H1 (cell line): ENCODE measurements around the gene SOCS7. TPM values are rescaled to one million over a fixed set of nuclear protein-coding genes. Genes with fewer than 3 reads are reported as not detected.

ENCODE experiments used
- ATF2 ChIP-seq: IDR thresholded peaks from 2 replicates; pipeline ENCODE4 v1.6.1; 2012; ENCODE audit warnings: low read length, inconsistent platforms
- ATF3 ChIP-seq: IDR thresholded peaks from 2 replicates; pipeline ENCODE4 v1.6.1; 2011; ENCODE audit warnings: low read depth, mild to moderate bottlenecking, low read length; ENCODE audit not compliant: insufficient read depth
- BACH1 ChIP-seq: IDR thresholded peaks from 2 replicates; pipeline ENCODE4 v1.6.1; 2012; ENCODE audit warnings: low read length, improper control_type of control experiment
- BCL11A ChIP-seq, 2 experiments: IDR thresholded peaks; one replicate each; pipeline ENCODE4 v1.6.1; 2011; ENCODE audit warnings: low read depth in 2 of 2, low read length in 2 of 2, mild to moderate bottlenecking in 2 of 2
- BRCA1 ChIP-seq: IDR thresholded peaks from 2 replicates; pipeline ENCODE4 v1.6.1; 2012; ENCODE audit warnings: low read depth, low read length, improper control_type of control experiment
- CBX5 ChIP-seq: fragments of 300-800, 300-1000 bp; sonication (generic); IDR thresholded peaks from 2 replicates; pipeline ENCODE4 v1.7.1; 2016; ENCODE audit warnings: antibody characterized with exemption, low read length, low read depth
- CREB1 ChIP-seq: IDR thresholded peaks from 2 replicates; pipeline ENCODE4 v1.6.1; 2012; ENCODE audit warnings: inconsistent platforms
- CTBP2 ChIP-seq: IDR thresholded peaks from 2 replicates; pipeline ENCODE4 v1.7.0; 2011; ENCODE audit warnings: borderline replicate concordance, mild to moderate bottlenecking, moderate library complexity, mixed read lengths, low read length; ENCODE audit not compliant: insufficient read depth, insufficient read length
- EGR1 ChIP-seq: IDR thresholded peaks from 2 replicates; pipeline ENCODE4 v1.6.1; 2011; ENCODE audit warnings: low read depth, low read length, borderline replicate concordance
- GTF2F1 ChIP-seq: IDR thresholded peaks from 2 replicates; pipeline ENCODE4 v1.6.1; 2012; ENCODE audit warnings: low read depth, low read length, improper control_type of control experiment, borderline replicate concordance
- JUND ChIP-seq: IDR thresholded peaks from 2 replicates; pipeline ENCODE4 v1.6.1; 2011; ENCODE audit warnings: mild to moderate bottlenecking, improper control_type of control experiment, low read length
- KDM1A ChIP-seq: fragments of 200-600, 300-600 bp; sonication (generic); IDR thresholded peaks from 2 replicates; pipeline ENCODE4 v1.7.1; 2016; ENCODE audit warnings: mild to moderate bottlenecking, low read length, borderline replicate concordance
- MAX ChIP-seq: IDR thresholded peaks from 2 replicates; pipeline ENCODE4 v1.6.1; 2012; ENCODE audit warnings: inconsistent platforms
- PHF8 ChIP-seq: fragments of 200-600 bp; sonication (generic); conservative IDR thresholded peaks from 2 replicates; pipeline ENCODE4 v1.7.1; 2012; ENCODE audit warnings: low read depth, mild to moderate bottlenecking, inconsistent platforms, low read length, moderate library complexity
- POLR2A ChIP-seq, 2 experiments: IDR thresholded peaks; 1 replicate in 1 of 2; 2 replicates in 1 of 2; pipeline ENCODE4 v1.6.1; 2011; ENCODE audit warnings: low read depth in 2 of 2, low read length in 2 of 2, mild to moderate bottlenecking in 2 of 2; ENCODE audit errors: control extremely low read depth in 1 of 2
- RBBP5 ChIP-seq: IDR thresholded peaks from 2 replicates; pipeline ENCODE4 v1.7.1; 2012; ENCODE audit warnings: low read depth, mild to moderate bottlenecking, inconsistent platforms, low read length, moderate library complexity, borderline replicate concordance
- RXRA ChIP-seq: IDR thresholded peaks from 2 replicates; pipeline ENCODE4 v1.6.1; 2011; ENCODE audit warnings: low read depth, mild to moderate bottlenecking, low read length, moderate library complexity; ENCODE audit not compliant: insufficient read depth
- SAP30 ChIP-seq: fragments of 300-600 bp; sonication (generic); IDR thresholded peaks from 2 replicates; pipeline ENCODE4 v1.7.1; 2012; ENCODE audit warnings: low read length, moderate library complexity, mild to moderate bottlenecking, inconsistent platforms; ENCODE audit not compliant: insufficient read depth, insufficient replicate concordance
- SIN3A ChIP-seq, 2 experiments: IDR thresholded peaks in 1 of 2; conservative IDR thresholded peaks in 1 of 2; 2 replicates each; pipeline ENCODE4 v1.6.1; 2011 to 2012; ENCODE audit warnings: low read length in 2 of 2, improper control_type of control experiment in 1 of 2, low read depth in 1 of 2, mild to moderate bottlenecking in 1 of 2
- SP1 ChIP-seq: IDR thresholded peaks from 2 replicates; pipeline ENCODE4 v1.6.1; 2011; ENCODE audit warnings: low read depth, low read length
- SRF ChIP-seq: IDR thresholded peaks from 2 replicates; pipeline ENCODE4 v1.6.1; 2011; ENCODE audit warnings: mild to moderate bottlenecking, low read depth, low read length, moderate library complexity
- polyA plus RNA-seq, 7 experiments: library from polyadenylated mRNA; depleted of rRNA in 3 of 7; stranded (reverse) in 5 of 7; unstranded in 2 of 7; fragments of >200 nt in 5 of 7; fragments of 200-250 nt in 2 of 7; gene quantifications; 1 replicate in 5 of 7; 2 replicates in 1 of 7; 4 replicates in 1 of 7; pipeline versions ENCODE4 v1.2.1 to v1.2.3, GENCODE V29; 2011 to 2013; ENCODE audit warnings: missing spikeins in 2 of 7, mixed read lengths in 2 of 7
- total RNA-seq: library from RNA; stranded (reverse); fragmentation: NEBNext Ultra II Directional; extraction: Animal tissue kit (Norgen Biotek cat#: 25700); gene quantifications from 2 replicates; pipeline ENCODE4 v1.2.1, GENCODE V29; 2021

SOCS7 gene
- total and polyA plus RNA-seq, 2 of the 8 experiments (the other 6 are each of a cell fraction or from before 2014, with no cell fraction given), result 13.5 to 26.9 TPM

- TF ChIP-seq ATF2 (peak; percentile 75; the same call in 1 of the 2 replicates), EGR1 (no peak; the same call in 1 of the 2 replicates), SAP30 (no peak), ATF3 (no peak), MAX (no peak), KDM1A (peak; percentile 97), SIN3A (conservative IDR thresholded peaks at IDR 0.05 in 1 of 2, IDR thresholded peaks at IDR 0.05 in 1 of 2; ENCODE audit: low read depth in 1 of 2, low read length in 2 of 2) (peak in 1 of 2 experiments; percentile 35; a peak in 1 of 4 replicates), JUND (peak; percentile 4; the same call in 1 of the 2 replicates), RBBP5 (peak; percentile 39; the same call in 1 of the 2 replicates), BCL11A (IDR thresholded peaks at IDR 0.05; ENCODE audit: low read depth in 2 of 2, low read length in 2 of 2) (peak in 1 of 2 experiments; percentile 19), SRF (no peak), CREB1 (no peak), GTF2F1 (no peak), SP1 (peak; percentile 89), CBX5 (no peak), PHF8 (no peak), RXRA (no peak), CTBP2 (peak; percentile 99), BACH1 (no peak), POLR2A (IDR thresholded peaks at IDR 0.05; ENCODE audit: control extremely low read depth in 1 of 2, low read depth in 2 of 2, low read length in 2 of 2) (peak in 1 of 2 experiments; percentile 81; a peak in 1 of 3 replicates), BRCA1 (no peak)
Measured at GRCh38 chr17:38451030-38451839, 99.6 kb downstream of the SOCS7 start (continued).
